ENCODE measurements around the gene MARCHF5.
A peak's percentile ranks its signal among the peaks of the same experiment; 100 is the strongest.
"Not testable (repeated sequence)": the region's sequence is repeated elsewhere in the genome, so short reads cannot be mapped to it uniquely, and the experiment has no call there.

The MARCHF5 gene

DNA sequence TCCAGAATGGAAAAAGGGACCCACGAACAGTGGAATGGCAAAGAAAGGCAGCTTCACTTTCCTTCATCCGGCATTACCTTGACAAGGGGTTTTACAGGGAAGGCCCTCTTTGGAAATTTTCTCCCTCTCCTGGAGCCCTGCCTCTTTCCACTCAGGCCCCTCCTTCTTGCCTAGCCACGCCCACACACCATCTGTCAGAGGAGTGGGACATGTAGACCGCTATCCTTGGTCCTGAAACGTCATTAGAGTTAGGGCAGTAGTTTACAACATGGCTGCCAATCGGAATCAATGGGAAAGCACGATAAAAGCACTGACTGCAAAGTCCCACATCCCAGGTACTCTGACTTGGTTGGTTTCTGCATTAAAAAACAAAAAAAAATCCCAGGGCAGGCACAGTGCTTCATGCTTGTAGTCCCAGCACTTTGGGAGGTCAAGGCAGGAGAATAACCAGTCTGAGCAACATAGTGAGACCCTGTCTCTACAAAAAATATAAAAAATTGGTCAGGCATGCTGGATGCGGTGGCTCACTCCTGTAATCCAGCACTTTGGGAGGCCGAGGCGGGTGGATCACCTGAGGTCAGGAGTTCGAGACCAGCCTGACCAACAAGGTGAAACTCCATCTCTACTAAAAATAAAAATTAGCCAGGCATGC lies 96.4 kb downstream of the MARCHF5 start:
- DNase-seq (ENCODE audit: low spot score) = peak; percentile 73

DNA sequence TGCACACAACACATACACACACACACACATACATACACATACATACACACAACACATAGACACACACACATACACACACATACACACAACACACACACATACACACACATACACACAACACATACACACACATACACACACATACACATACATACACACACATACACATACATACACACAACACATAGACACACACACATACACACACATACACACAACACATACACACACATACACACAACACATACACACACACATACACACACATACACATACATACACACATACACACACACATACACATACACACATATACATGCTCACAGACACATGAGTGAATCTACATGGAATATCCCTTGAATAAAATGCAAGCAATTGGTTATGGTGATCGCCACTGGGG lies 102.2 kb downstream of the MARCHF5 start:
- DNase-seq (ENCODE audit: low spot score) = not testable (repeated sequence)

DNA sequence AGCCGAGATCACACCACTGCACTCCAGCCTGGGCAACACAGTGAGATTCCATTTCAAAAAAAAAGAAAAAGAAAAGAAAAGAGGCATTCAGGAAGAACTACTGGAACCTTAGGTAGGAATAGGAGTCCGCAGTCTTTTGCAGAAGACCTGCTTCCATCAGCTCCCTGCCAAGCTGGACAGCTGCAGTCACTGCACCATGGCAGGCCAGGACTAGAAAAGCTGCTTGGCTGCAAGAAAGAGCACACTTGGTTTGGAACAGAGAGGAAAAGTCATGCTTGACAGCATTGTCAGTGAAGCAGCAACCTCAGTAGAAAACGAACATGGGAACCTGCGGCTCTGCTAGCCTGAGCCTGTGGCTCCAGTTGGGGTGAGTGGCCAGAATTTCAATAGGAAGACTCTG lies 104.3 kb downstream of the MARCHF5 start:
- no peak for DNase-seq (ENCODE audit: low spot score)

DNA sequence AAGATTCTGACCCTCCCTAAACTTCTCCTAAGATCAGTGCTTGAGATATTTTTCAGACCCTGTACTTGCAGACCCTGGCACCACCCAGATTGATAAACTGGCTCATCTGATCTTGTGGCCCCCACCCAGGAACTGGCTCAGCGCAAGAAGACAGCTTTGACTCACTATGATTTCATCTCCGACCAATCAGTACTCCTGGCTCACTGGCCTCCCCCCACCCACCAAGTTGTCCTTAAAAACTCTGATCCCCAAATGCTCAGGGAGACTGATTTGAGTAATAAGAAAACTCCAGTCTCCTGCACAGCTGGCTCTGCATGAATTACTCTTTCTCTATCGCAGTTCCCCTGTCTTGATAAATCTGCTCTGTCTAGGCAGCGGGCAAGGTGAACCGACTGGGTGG lies 111.3 kb downstream of the MARCHF5 start:
- DNase-seq (ENCODE audit: low spot score) = not testable (repeated sequence)
